GM12801 (cell line): ENCODE data around the gene CPNE4.

Experiments
- TF ChIP-seq, protein P1 (sequence below): IDR thresholded peaks from one replicate; pipeline ENCODE4 v1.5.1; 2011; ENCODE audit warnings: control low read depth; ENCODE audit not compliant: insufficient read length; ENCODE audit errors: extremely low read depth

Gene CPNE4

DNA sequence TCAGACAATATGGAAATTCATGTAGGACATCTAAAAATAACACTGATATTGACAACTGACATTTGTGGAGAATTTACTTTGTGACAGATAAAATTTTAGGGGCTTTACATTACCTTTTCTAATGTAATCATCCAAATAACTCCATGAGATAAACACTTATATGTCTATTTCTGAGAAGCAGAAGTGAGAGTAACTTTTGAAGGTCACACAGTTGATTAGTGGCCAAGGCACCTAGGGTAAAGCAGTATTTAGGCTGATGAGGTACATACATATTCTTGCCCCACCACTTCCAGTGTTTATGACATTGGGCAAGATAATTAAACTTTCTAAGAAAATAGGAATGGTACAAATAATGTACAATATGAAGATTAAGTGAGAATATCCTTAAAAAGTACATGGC, 248.4 kb downstream of the CPNE4 start:
- TF ChIP-seq, protein P1, sequence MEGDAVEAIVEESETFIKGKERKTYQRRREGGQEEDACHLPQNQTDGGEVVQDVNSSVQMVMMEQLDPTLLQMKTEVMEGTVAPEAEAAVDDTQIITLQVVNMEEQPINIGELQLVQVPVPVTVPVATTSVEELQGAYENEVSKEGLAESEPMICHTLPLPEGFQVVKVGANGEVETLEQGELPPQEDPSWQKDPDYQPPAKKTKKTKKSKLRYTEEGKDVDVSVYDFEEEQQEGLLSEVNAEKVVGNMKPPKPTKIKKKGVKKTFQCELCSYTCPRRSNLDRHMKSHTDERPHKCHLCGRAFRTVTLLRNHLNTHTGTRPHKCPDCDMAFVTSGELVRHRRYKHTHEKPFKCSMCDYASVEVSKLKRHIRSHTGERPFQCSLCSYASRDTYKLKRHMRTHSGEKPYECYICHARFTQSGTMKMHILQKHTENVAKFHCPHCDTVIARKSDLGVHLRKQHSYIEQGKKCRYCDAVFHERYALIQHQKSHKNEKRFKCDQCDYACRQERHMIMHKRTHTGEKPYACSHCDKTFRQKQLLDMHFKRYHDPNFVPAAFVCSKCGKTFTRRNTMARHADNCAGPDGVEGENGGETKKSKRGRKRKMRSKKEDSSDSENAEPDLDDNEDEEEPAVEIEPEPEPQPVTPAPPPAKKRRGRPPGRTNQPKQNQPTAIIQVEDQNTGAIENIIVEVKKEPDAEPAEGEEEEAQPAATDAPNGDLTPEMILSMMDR: no peak

DNA sequence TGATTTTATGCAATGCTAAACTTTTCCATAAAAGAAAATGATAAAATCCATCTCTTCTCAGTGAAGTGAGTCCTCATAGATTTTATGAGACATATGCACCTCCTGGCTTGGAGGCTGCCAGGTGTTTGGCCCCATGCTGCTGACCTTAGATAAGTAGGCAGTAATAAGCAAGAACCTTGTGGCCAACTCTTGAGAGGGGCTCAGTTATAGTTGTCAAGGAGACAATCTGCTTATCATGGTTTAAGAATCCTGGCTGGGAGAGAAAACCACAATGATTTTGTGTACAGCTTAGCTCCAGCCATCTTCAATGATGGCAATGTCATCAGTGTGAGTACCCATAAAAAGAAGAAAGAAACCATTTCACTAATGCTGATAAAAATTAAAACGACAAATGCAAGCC, 252.1 kb downstream of the CPNE4 start:
- TF ChIP-seq, protein P1: no peak

DNA sequence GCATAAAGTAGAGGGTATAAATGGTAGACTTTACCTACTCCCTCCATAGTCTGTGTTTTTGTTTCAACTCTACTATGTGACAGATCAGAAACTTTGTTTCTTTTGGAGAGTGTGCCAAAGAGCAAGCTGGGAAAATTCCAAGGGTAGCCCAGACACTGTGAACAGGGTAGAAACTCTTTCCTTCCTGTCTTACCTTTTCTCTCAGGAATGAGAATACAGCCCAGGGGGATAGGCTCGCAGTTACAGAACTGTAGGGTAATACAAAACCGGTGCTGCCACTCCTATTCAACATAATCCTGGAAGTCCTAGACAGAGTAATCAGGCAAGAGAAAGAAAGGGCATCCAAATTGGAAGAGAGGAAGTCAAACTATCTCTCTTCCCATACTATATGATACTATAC, 256.3 kb downstream of the CPNE4 start:
- TF ChIP-seq, protein P1: no peak

DNA sequence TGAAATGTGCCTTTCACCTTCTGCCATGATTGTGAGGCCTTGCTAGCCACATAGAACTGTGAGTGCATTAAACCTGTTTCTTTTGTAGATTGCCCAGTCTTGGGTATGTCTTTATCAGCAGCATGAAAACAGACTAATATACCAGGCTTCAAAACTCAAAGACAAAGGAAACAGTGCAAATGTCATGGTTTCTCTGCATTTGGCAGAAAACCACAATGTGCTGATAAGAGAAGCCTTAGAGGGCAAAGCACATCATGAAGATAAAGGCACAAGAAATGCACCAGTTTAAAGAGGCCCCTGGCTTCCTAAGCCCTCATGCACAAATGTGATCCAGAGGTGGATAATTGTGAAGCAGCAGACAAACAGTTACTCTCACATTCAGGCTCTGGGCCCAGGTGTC, 259.2 kb downstream of the CPNE4 start:
- TF ChIP-seq, protein P1: no peak

DNA sequence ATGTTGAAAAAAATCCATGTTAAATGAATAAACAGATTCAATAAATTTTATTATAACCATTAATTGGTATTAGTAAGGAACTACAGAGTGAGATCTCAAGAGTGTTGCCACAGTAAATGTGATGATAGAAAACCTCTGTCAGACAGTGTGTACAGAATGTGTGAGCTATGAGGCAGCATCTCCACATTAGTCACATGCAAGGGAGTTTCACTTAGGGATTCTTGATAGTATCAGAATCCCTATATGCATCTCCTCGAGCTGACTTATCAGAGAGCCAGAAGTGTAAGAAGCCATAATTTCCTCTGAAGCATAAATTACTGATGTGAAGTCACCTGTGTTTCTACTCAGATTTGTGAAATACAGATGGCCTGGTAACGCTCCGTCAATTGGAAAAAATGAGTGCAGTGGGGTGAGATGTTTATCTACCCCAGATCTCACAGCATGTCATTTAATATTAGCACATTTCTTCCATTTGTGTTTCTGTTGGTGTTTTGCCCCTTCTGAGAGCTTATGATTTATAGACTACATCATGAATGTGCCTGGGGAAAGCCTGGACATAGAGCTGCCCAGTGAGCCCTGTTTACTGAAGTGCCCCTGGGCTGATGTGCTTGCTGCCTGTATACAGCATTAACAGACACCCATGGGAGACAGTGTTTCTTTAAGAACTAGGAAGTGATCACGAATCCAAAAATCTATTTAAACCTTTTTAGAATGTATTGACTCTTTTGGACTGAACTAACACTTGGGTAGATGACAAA, 262.4 kb downstream of the CPNE4 start:
- TF ChIP-seq, protein P1: no peak

DNA sequence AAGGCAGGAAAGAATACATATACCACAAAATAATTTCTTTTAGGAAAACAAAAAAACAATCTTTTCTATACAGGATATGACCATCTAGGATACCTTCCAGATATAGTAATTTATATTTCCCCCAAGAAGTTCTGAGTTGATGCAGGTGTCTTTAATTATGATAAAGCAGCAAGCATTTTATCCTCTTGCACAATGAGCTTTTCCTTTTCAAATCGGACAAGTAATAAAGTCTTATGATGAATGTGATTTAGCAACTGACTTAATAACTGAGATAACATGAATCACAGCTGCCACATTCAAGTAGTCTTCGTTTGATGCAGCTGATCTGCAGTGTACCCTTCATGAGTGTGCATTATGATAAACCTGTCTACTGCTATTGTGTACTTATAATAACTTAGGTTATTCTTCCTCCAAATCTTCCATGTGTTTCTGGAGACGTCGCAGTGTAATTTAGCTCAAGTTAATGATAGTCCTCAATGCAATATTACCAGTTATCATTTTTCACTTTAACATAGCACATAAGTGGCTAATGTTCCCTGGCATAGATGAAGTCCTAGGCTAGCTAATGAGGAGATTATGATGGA, 271.7 kb downstream of the CPNE4 start:
- TF ChIP-seq, protein P1: no peak

DNA sequence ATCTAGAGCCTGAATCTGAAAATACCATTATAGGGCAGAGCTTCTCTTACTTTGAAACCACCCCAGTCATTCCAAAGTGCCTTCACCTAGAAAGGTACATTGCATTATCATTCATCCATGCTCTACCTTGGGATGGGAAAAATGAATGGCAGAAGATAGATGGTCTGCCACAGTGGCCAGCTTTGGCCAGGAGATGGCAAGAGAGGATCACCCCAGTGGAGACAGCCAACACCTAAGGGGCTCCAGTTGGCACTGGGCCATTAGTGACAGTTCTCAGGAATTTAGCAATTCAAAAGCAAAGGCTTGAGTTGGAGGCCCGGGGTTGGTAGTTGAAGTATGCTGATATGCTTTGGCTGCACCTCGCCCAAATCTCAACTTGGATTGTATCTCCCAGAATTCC, 278.4 kb downstream of the CPNE4 start:
- TF ChIP-seq, protein P1: no peak
